G401.6 (cell line): Measurements from ENCODE around the gene ZNF654.
"Not testable (repeated sequence)": the region's sequence is repeated elsewhere in the genome, so short reads cannot be mapped to it uniquely, and the experiment has no call there.

Experiments used
- FAIRE-seq: peaks from 2 replicates; lab custom pipeline; 2012; peaks lifted over from hg19 to GRCh38; lab: Jason Lieb, UNC

Gene ZNF654

DNA sequence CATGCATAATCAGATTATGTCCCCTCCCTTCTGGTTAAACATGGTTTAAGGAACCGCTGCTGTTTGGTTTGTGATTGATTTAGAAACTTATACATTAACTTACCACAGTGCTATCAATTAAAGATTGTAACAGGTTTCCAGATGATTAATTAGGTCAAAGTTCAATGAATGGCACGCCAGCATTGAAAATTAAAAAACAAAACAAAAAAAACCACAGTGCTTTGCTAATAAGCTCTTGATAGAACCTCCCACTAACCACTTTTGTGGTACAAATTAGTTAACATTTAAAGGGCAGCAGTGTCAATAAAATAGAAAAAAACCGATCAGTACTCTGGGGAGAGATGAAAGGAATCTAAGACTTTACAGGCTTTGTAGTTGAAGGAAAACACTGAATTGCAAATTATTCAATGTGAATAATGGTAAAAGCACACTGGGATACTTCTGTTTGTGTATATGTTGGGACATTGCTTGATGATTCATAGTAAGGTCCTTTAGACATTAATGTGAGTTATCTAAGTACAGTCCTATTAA, 83.1 kb downstream of the ZNF654 start:
- FAIRE-seq = no peak

GRCh38 chr3:88147261-88147660, 88.2 kb downstream of the ZNF654 start:
- no peak for FAIRE-seq

GRCh38 chr3:88148651-88149050, 89.6 kb downstream of the ZNF654 start:
- no peak for FAIRE-seq

DNA sequence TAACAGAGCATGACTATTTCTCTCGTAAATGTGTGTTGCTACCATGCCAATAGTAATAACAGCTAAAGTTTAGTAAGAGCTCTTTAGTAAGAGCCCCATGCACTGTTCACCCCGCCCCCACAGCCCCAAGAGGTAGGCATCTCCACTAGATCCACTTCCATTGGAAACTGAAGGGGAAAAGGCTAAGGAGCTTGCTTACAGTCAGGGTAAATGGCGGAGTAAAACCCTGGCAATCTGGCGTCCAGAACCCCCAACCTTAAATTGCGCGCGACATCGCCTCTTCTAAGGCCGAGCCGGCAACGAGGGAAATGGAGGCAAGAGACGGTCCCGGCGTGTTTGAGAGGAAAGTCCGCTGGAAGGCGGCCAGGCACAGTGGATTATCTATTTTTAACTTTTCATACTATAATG, 90.0 kb downstream of the ZNF654 start:
- no peak for FAIRE-seq

DNA sequence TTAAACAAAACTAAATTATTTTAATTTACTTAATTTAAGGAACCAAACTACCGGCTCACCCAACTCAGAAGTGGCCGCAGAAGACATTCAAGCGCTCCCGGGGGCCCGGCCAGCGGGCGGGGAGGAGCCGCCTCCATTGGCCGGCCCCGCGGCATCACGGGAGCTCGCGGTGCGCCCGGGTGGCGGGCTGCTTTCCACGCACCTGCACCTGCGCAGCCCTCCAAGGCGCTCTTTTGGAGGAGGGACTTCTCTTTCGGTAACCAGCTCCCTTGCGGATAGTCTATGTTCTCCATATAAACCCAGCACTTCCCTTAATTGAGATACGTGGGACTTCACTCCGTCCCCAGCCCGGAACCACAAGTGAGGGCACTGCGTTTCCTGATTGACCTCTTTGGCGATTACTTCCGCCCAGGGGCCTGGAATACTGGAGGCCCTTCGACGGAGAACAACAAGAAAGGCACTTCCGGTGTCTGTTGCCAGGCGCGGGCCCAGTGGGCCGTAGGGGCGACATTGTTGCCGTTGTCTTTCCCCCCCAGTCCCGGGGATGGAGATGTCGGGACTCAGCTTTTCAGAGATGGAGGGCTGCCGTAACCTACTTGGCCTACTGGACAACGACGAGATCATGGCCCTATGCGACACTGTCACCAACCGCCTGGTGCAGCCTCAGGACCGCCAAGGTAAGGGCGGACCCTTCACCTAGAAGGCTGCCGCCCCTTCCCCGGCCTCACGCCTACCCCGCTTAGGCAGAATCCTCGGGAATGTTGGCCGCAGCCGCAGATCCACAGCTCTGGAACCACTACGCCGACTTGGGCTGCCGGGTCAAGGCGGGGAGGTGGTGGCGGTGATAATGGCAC, 90.7 kb downstream of the ZNF654 start, which contains the start of gene C3orf38:
C3orf38 (plus strand) TSS at position 451 of the 854 bp plus-strand sequence; CDS start at position 545, 94 bp downstream.
- FAIRE-seq = peak; percentile 91

DNA sequence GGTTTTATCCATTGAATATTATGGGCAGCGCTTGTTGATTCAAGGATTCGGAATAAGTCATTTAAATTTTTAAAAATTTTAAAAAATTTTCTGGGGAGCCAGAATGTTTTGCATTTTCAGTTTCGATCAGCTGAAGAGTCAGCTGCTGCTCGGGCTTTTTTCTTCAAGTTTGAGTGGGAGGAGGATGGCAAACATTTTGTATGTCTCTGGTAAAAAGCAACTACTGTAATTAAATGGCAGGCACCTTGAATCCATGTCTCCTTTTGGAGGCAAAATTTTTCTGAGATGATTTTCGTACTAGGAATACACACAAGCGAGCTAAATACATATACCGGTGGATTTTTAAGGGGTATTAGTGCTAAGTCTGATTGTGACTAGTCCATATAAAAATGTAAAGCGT, 91.3 kb downstream of the ZNF654 start:
- no peak for FAIRE-seq

GRCh38 chr3:88150806-88151205, 91.8 kb downstream of the ZNF654 start:
- FAIRE-seq = no peak

DNA sequence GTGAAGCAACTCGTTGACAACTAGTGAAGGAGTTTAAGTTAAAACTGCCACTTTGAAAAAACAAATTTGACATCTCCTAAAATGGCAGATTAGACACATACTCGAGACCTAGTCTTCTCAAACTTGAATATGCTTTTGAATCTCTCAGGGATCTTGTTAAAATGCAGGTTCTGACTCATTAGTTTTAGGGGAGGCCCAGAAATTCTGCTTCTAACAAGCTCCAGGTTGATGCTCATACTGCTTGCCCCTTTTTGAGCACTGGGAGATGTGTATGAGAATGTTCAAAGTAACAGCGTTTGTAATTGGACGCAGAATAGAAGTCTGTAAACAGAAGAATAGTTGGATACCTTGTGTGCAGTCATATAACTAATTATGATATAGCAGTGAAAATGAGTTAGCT, 92.3 kb downstream of the ZNF654 start:
- no peak for FAIRE-seq

DNA sequence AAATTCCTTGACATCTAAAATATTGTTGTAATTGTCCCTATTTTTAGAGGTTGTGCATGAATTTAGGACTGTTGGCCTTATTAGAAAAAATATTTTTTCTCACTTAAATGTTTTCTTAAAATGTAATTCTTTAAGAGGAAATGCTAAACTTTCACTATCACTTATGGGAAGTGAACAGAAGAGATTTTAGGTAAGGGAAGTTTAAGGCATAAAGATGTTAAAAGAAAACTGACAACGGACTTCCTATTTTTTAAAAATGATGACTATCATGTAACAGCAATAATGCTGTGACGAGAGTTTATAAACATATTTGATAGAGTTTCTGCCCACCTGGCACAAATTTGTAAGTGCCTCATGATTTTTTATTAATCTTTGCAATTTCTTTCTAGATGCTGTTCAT, 93.8 kb downstream of the ZNF654 start:
- no peak for FAIRE-seq

DNA sequence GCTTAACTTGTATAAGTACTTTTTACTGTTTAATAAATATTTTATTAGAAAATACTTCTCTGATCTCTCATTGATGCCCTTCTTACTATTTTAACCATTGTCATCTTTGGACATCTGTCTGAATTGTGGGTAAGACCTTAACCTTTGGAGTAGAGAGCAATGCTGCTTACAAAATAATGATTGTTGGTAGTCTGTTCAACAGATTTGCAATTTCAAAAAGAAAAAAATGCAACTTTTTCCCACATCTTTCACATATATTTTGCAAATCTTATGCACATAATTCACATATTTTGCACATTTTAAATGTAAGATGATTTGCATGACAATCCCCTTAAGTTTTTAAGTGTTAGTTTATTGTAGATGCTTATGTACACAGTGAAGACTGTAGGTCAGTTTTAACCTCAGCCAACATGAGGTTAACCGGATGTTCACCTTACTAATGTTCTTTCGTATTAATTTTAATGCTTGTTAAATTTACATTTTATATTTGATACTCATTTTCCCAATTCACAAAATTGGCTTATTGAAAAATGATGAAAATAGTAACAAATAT, 107.4 kb downstream of the ZNF654 start:
- no peak for FAIRE-seq

GRCh38 chr3:88167173-88167572, 108.1 kb downstream of the ZNF654 start:
- FAIRE-seq = no peak

DNA sequence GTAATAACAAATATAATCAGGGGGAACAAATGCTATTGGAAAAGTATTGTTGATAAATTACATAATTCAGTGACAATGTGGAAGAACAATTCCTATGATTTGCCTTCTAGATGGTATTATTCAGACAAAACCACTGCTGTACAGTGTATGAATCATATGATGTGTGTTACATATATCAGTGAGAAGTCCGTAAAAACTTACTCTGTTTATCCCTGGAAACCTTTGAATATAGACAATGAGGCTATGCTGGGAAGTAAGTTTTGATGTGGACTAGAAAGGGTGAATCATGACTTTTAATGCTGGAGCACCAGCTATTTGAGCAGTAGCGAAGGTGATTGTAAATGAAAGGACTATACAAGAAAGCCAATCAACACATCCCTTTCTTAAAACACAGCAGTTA, 108.6 kb downstream of the ZNF654 start:
- FAIRE-seq = no peak

DNA sequence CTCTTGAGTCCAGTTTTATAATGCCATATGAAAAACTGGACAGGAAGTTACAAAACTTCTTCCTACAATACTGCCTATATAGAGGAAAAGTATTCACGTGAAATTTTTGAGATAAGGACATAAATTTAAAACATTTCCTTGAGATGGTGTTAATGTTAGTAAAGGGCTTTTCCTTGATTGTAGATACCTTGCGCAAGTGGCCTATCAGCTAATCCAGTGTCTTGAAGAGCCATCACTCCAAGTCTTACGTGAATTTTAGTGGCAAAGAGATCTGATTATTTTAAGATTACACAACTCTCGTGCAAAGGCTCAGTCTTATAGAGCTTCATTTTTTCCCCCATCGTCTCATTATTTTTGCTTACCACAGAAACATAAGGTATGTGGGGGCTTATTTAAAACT, 109.1 kb downstream of the ZNF654 start:
- FAIRE-seq = no peak

DNA sequence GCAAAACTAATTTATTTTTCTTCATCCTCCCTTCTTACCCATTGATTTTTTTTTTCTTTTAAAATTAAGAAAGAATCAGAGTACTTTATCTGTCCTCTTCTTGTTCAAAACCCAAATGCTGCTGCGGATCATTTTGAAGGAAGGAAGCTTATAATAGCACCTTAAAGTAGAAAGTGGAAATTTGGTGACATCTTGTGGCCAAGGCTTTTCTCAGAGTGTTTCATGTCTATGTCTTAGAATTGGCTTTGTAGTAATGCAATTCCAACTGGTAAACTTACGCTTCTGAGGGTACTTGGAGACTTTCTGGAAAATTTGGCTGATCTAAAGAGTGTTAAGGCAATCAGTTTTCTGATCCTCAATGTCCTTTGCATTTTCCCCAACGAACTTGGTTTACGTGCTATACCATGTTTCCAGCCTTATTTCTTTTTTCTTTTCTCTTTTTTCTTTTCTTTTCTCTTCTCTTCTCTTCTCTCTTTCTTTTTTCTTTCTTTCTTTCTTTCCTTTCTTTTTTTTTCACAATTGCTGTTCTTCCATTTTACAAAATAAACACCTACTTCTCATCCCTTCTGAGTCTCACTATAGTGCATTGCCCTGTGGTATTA, 121.4 kb downstream of the ZNF654 start:
- peak; percentile 95 for FAIRE-seq

GRCh38 chr3:88182165-88182918, 123.3 kb downstream of the ZNF654 start:
- not testable (repeated sequence) for FAIRE-seq

DNA sequence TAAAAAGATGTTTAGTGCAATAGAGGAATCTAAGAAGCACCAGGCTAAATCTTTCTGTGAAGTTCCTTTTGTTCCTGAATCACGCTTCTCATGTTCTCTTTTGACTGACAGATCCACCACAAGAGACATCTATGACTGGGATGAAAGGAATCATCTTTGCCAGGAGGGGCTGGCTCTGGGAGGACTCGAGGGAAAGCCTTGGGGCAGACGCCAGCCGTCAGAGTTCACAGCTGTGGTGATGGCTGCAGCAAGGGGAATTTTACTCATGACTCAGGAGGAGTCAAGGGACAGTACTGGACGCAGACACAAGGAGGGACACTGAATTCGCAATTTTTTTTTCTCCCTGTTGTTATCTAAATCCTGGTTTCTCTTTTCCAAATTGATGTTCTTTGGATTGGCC, 129.4 kb downstream of the ZNF654 start:
- no peak for FAIRE-seq

DNA sequence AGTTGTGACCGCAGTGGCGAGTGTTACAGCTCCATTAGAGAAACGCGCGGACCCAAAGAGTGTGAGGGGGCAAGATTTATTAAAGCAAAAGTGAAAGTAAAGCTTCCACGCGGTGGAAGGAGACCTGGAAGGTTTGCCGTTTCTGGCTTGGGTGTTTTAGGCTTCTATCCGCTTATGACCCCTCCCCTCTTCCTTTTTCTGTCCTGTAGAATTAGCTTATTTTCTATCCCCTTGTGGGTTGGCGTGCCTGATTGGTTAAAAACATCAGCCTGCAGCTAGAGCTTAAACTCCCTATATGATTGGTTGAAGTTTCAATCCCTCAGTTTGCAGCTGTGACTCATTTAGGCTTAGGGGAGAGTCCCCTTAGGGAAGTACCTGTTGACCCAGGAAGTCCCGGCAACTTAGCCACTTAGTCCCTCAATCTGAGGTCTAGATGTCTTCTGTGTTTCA, 130.3 kb downstream of the ZNF654 start:
- no peak for FAIRE-seq

GRCh38 chr3:88191872-88192409, 132.9 kb downstream of the ZNF654 start:
- FAIRE-seq = no peak

DNA sequence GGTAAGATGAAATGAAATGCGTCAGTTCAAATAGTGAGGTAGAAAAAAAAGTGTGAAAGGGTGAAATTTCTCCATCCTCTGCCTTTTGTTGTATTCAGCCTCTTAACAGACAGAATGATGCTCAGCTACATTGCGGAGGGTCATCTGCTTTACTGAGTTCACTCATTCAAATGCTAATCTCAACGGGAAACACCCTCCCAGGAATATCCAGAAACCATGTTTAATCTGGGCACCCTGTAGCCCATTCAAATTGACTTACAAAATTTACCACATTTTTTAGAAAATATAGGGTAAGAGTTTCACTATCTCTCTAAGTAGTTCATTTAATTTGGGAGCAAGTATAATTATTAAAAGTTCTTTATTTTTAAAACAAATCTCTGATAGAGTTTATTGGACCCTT, 133.6 kb downstream of the ZNF654 start:
- no peak for FAIRE-seq
